MG63 (cell line): ENCODE measurements around the gene KRT36. TPM values are rescaled to one million over a fixed set of nuclear protein-coding genes. Genes with fewer than 3 reads are reported as not detected.
A peak's percentile ranks its signal among the peaks of the same experiment; 100 is the strongest.

ENCODE experiments used
- DNase-seq: peaks from one replicate; pipeline ENCODE4 v3.0.0-alpha.2; 2020
- H3K27me3 ChIP-seq: fragments of 250-450 bp; sonication (Bioruptor Pico); 2 replicates; pipeline ENCODE4 v1.5.1; 2020; ENCODE audit warnings: mild to moderate bottlenecking, moderate library complexity
- H3K36me3 ChIP-seq: fragments of 250-450 bp; sonication (Bioruptor Pico); 2 replicates; pipeline ENCODE4 v1.5.1; 2020; ENCODE audit warnings: mild to moderate bottlenecking, moderate library complexity
- H3K4me3 ChIP-seq: fragments of 250-450 bp; sonication (Bioruptor Pico); 2 replicates; pipeline ENCODE4 v1.5.1; 2020; ENCODE audit warnings: mild to moderate bottlenecking, moderate library complexity
- H3K9me3 ChIP-seq: fragments of 250-450 bp; sonication (Bioruptor Pico); 2 replicates; pipeline ENCODE4 v1.5.1; 2020; ENCODE audit warnings: mild to moderate bottlenecking, moderate library complexity
- total RNA-seq: library from RNA; depleted of rRNA; stranded (reverse); fragments of >200 nt; shearing (Covaris generic); gene quantifications from 2 replicates; pipeline ENCODE4 v1.2.3, GENCODE V29; 2014; ENCODE audit warnings: low replicate concordance

The KRT36 gene
- total RNA-seq, 1 experiment from 2014 or later: 0.20 TPM

GRCh38 chr17:41524261-41524660, 34.6 kb upstream of the KRT36 start:
- H3K27me3 ChIP-seq: no peaks in the 10 kb centered on the region
- H3K9me3 ChIP-seq: no peaks in the 10 kb centered on the region
- DNase-seq: no peak
- H3K36me3 ChIP-seq: no peaks in the 10 kb centered on the region
- no peak overlapping the region for H3K4me3 ChIP-seq

GRCh38 chr17:41523787-41524186, 34.1 kb upstream of the KRT36 start:
- peak; percentile 95 for DNase-seq
- no peaks in the 10 kb centered on the region for H3K36me3 ChIP-seq
- no peaks in the 10 kb centered on the region for H3K9me3 ChIP-seq
- H3K4me3 ChIP-seq: peak overlapping the region; percentile 37
- no peaks in the 10 kb centered on the region for H3K27me3 ChIP-seq

DNA sequence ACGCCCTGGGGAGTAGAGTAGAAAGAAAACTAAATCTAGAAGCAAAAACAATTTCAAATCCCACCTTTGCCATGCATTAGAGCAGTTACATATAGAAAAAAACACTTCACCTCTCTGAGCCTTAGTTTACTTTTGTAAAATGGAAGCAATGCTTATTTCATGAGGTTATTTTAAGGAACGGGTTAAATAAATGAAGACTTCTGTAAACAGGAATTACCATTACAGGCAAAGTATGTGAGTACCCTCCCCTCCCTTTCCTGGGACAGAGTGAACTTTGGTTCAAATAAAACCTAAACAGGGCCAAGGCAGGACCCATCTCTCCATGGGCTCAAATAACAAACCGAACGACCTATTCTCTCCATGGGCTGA, 33.5 kb upstream of the KRT36 start:
- no peaks in the 10 kb centered on the region for H3K27me3 ChIP-seq
- H3K9me3 ChIP-seq: no peaks in the 10 kb centered on the region
- DNase-seq: no peak
- H3K36me3 ChIP-seq: no peaks in the 10 kb centered on the region
- peak overlapping the region; percentile 37 for H3K4me3 ChIP-seq

DNA sequence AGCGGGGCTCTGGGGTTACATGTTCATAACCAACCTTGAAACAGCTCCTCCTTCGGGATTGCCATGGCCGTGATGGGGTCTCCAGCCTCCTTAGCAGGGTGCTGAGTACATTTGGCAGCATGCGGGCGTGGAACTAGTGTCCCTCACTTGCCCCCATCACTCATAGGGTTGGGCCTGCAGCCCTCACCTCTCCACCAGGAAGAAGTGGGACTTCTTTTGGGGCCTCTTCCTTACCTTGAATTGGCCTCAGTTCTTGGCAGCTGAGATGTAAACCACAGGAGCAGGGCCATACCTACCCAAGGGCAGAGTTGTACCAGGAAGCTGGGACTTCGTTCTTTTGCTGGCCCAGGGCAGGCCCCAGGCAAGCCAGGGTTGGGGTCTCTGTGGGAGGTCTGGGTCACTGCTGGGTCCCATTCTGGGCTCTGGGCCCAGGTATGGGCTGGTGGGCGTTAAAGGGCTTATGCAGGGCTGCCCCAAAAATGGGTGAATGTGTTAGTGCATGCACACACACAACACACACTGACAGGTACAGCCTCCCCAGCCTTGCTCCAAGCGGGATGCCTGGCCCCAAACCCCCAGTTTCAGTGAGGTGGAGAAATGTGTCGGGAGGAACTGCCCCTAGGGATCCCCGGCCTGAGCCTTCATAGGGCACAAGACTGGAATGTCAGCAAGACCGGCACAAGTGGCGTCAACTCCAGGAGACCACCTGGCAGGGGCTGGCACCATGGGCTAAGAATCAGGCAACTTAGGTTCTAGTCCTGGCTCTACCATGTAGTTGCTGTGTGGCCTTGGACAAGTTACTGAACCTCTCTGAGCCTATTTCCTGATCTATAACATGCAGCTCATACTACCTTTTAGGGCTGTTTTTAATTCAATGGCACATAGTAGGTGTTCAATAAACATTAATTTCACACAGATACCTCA, 32.9 kb upstream of the KRT36 start:
- Histone ChIP-seq H3K36me3 (0 out of 2 replicates have a peak, but pooled peaks cover 2% of the 10 kb centered on the region), H3K9me3 (no peaks in the 10 kb centered on the region), H3K27me3 (no peaks in the 10 kb centered on the region), H3K4me3 (no peak overlapping the region)
- no peak for DNase-seq

DNA sequence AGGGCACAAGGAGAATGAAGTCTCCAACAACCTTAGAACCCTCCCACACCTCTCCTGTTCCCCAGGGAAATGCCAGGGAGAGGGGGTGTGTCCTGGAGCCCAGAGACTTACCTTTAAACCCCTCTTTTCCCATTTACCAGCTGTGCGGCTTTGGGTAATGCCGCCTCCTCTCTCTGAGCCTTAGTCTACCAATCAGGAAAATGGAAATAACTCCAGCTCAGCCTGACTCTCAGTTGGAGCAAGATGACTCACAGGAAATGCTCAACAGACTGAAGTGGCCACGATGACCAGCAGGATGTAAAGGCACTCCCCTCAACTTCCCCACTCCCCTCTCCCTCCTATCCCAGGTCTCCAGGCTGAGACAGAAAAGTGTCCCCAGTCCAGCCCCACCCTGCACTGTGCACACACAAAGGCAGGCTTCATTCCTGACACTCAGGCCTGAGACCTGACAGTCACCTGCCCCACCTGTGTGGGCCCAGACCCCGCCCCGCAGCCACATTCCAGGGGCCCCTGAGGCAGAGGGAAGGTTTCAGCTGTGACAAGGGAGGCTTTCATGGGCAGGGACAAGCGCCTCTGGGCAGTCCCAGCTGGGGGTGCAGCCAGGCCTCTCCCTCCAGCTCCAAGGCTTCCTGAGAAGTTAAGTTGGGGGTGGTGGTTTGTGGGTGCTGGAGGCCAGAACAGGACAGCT, 32.0 kb upstream of the KRT36 start:
- Histone ChIP-seq H3K27me3 (no peaks in the 10 kb centered on the region), H3K4me3 (no peak overlapping the region), H3K9me3 (no peaks in the 10 kb centered on the region), H3K36me3 (peaks cover 6% of the 10 kb centered on the region)
- peak; percentile 87 for DNase-seq

DNA sequence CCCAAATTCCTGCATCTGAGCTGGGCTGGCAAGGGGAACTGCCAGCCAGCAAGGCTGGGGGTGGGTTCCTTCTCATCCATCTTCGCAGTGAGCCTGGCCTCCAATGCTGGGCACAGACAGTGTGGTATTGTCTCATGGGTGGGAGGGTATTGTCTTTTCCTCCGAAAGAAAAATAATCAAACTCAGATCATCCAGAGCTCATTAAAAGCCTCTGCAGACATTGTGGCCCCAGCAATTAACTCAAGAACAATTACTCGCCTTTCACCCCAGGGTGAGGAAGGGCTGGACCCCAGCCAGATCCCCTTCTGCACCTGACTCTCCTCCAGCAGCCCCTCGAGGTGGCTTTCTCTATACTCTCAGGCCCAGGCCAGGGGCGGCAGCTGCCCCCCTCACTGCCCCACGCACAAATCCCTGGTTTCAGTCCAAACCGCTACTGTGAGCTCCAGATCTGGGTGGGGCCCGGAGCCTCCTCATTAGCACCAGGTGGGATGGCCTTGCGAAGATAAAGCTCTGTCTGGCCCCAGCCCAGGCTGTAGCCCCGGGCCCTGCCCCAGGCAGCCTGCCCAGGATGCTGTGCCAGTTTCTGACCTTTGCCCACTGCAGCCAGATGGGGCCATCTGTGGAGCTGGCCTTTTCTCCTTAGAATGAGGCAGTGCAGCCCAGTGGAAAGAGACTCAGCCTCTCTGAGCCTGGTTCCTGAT, 31.3 kb upstream of the KRT36 start:
- no peaks in the 10 kb centered on the region for H3K9me3 ChIP-seq
- H3K4me3 ChIP-seq: no peak overlapping the region
- H3K27me3 ChIP-seq: no peaks in the 10 kb centered on the region
- DNase-seq: peak; percentile 95
- peaks cover 14% of the 10 kb centered on the region for H3K36me3 ChIP-seq

GRCh38 chr17:41519501-41520224, 30.0 kb upstream of the KRT36 start:
- H3K27me3 ChIP-seq: no peaks in the 10 kb centered on the region
- H3K36me3 ChIP-seq: peaks cover 27% of the 10 kb centered on the region
- peak; percentile 85 for DNase-seq
- H3K9me3 ChIP-seq: no peaks in the 10 kb centered on the region
- H3K4me3 ChIP-seq: no peak overlapping the region

- Histone ChIP-seq H3K9me3 (no peaks in the 10 kb centered on the region), H3K4me3 (peak within 1 kb of the TSS; percentile 31), H3K36me3 (peaks cover 33% of the 10 kb centered on the region), H3K27me3 (no peaks in the 10 kb centered on the region)
- DNase-seq: peak; percentile 89
Observed at GRCh38 chr17:41518789-41519449, 29.2 kb upstream of the KRT36 start, which contains the start of gene KRT15. KRT15 (minus strand) TSS chr17:41518890; CDS start chr17:41518827, 63 bp downstream.

DNA sequence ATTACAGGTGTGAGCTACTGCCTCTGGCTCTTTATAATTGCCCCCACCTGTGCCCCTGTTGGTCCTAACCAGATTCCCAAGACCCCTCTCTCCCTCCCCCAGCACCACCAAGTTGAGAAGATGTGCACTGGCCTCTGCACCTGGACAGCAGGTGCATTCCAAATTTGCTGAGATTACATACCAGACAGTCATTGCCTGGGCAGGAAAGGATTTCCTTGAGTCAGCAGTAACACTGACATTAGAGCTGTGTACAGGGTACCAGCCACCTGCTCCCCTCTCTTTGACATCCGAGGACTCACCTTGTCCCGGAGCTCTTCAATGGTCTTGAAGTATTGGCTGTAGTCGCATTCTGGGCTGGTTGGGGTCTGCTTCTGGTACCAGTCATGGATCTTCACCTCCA, 28.3 kb upstream of the KRT36 start:
- Histone ChIP-seq H3K4me3 (peak overlapping the region; percentile 31), H3K9me3 (no peaks in the 10 kb centered on the region), H3K27me3 (no peaks in the 10 kb centered on the region), H3K36me3 (peaks cover 40% of the 10 kb centered on the region)
- DNase-seq: no peak

GRCh38 chr17:41516830-41517283, 27.1 kb upstream of the KRT36 start:
- Histone ChIP-seq H3K9me3 (no peaks in the 10 kb centered on the region), H3K4me3 (peak overlapping the region; percentile 31), H3K36me3 (peaks cover 43% of the 10 kb centered on the region), H3K27me3 (no peaks in the 10 kb centered on the region)
- no peak for DNase-seq

GRCh38 chr17:41516147-41516829, 26.6 kb upstream of the KRT36 start:
- no peak for DNase-seq

GRCh38 chr17:41513168-41513547, 23.4 kb upstream of the KRT36 start:
- H3K27me3 ChIP-seq: no peaks in the 10 kb centered on the region
- DNase-seq: no peak
- no peak overlapping the region for H3K4me3 ChIP-seq
- H3K36me3 ChIP-seq: peaks cover 43% of the 10 kb centered on the region
- H3K9me3 ChIP-seq: no peaks in the 10 kb centered on the region; the same call in 1 of the 2 replicates

More at GRCh38 chr17:41516147-41516829, 26.6 kb upstream of the KRT36 start:
- peaks cover 43% of the 10 kb centered on the region for H3K36me3 ChIP-seq
- H3K27me3 ChIP-seq: no peaks in the 10 kb centered on the region
- no peaks in the 10 kb centered on the region for H3K9me3 ChIP-seq
- no peak overlapping the region; the same call in 1 of the 2 replicates for H3K4me3 ChIP-seq

DNA sequence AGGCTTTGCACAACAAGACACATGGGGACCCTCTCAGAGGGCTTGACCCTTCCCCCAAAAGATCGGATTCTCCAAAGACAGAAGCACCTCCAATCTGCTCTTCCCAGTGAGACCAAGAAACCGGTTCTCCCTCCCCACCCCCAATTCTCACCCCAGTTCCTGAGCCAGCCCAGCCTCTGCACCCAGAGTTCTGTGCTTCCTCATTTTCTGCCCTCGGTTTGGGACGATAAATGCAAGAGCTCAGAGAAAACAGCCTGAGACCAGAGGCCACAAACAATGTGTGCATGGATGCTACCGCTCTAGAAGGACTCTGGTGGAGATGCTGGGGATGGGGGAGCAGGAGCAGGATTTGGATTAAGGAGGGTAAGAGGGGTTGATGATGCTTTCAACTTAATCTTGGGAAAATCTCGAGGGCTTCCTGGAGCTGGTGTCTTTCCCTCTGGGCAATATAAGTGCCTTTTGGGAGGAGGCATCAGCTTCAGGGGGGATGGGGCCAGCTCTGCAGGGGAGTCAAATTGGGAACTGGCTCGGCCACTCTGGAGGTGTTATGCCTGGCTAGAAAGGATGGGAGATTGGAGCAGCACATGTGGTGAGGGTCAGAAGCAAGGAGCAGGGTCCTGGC, 22.9 kb upstream of the KRT36 start:
- H3K4me3 ChIP-seq: no peak overlapping the region

GRCh38 chr17:41511716-41512115, 22.0 kb upstream of the KRT36 start:
- Histone ChIP-seq H3K36me3 (peaks cover 36% of the 10 kb centered on the region), H3K27me3 (no peaks in the 10 kb centered on the region), H3K9me3 (no peaks in the 10 kb centered on the region; the same call in 1 of the 2 replicates), H3K4me3 (no peak overlapping the region)
- DNase-seq: no peak

More for the DNA sequence above, 22.9 kb upstream of the KRT36 start:
- Histone ChIP-seq H3K36me3 (peaks cover 41% of the 10 kb centered on the region), H3K27me3 (no peaks in the 10 kb centered on the region), H3K9me3 (no peaks in the 10 kb centered on the region; the same call in 1 of the 2 replicates)
- no peak for DNase-seq

GRCh38 chr17:41511116-41511515, 21.4 kb upstream of the KRT36 start:
- H3K4me3 ChIP-seq: no peak overlapping the region
- no peak for DNase-seq

More at GRCh38 chr17:41511116-41511515, 21.4 kb upstream of the KRT36 start:
- Histone ChIP-seq H3K9me3 (no peaks in the 10 kb centered on the region; the same call in 1 of the 2 replicates), H3K36me3 (peaks cover 30% of the 10 kb centered on the region), H3K27me3 (no peaks in the 10 kb centered on the region)
